ENCODE measurements around the gene KIF22.

The KIF22 gene

GRCh38 chr16:29804455-29805231, 14.1 kb downstream of the KIF22 start:
- DNase-seq, result peak; percentile 27 to 41

- DNase-seq, result peak; percentile 91 to 94
These were observed 14.9 kb downstream of the KIF22 start for GRCh38 chr16:29805232-29806098.

- DNase-seq, result peak in 1 of 2 experiments; percentile 83
These were observed 15.6 kb downstream of the KIF22 start, which contains the start of gene MAZ for GRCh38 chr16:29806099-29806579. Gene MAZ (plus strand): TSS chr16:29806529. CDS start chr16:29806702, 173 bp downstream.

- peak; percentile 26 to 28 for DNase-seq
These were observed 16.3 kb downstream of the KIF22 start for GRCh38 chr16:29806641-29807425.

- DNase-seq, result peak; percentile 77 to 89
These were observed 17.1 kb downstream of the KIF22 start for GRCh38 chr16:29807426-29808218.

GRCh38 chr16:29808219-29808900, 17.8 kb downstream of the KIF22 start:
- peak in 1 of 2 experiments; percentile 13 for DNase-seq

- DNase-seq, result no peak
These were observed 18.6 kb downstream of the KIF22 start for GRCh38 chr16:29809031-29809747.

- no peak for DNase-seq
These were observed 19.5 kb downstream of the KIF22 start for GRCh38 chr16:29809850-29810698.

- DNase-seq, result no peak
These were observed 20.2 kb downstream of the KIF22 start for GRCh38 chr16:29810699-29811169.

- peak; percentile 73 to 77 for DNase-seq
These were observed 20.8 kb downstream of the KIF22 start for GRCh38 chr16:29811170-29811895.

GRCh38 chr16:29811896-29812665, 21.5 kb downstream of the KIF22 start, which contains the start of gene PRRT2:
Gene PRRT2 (plus strand): TSS chr16:29812193. CDS start chr16:29813055, 862 bp downstream.
- no peak for DNase-seq

GRCh38 chr16:29812754-29813643, 22.4 kb downstream of the KIF22 start:
- no peak for DNase-seq

GRCh38 chr16:29813644-29814562, 23.4 kb downstream of the KIF22 start:
- no peak for DNase-seq

- no peak for DNase-seq
These were observed 24.0 kb downstream of the KIF22 start for GRCh38 chr16:29814592-29814991.

GRCh38 chr16:29815032-29815721, 24.6 kb downstream of the KIF22 start:
- DNase-seq, result no peak

Data from AML-193 (cell line).